Tibial nerve (tissue), 4 donors: ENCODE measurements around the gene PCDH12.

Experiments
- CTCF ChIP-seq, 5 experiments: fragments of 200-600 bp in 3 of 5; fragments of 450-650 bp in 2 of 5; sonication (generic) in 3 of 5; IDR thresholded peaks; one replicate each; pipeline ENCODE4 v1.5.1; 2016 to 2019; ENCODE audit warnings: antibody characterized with exemption in 5 of 5, mild to moderate bottlenecking in 3 of 5, moderate library complexity in 2 of 5
- EP300 ChIP-seq, 2 donors: sonication (generic); formaldehyde crosslinking; IDR thresholded peaks; one replicate each; pipeline ENCODE4 v1.6.1; 2017; ENCODE audit warnings: antibody characterized with exemption in 2 of 2, mild to moderate bottlenecking in 1 of 2
- POLR2A ChIP-seq, 2 donors: fragments of 450-650 bp; IDR thresholded peaks; one replicate each; pipeline ENCODE4 v1.6.1; 2017; ENCODE audit warnings: antibody characterized with exemption in 2 of 2, mild to moderate bottlenecking in 2 of 2, moderate library complexity in 2 of 2

DNA sequence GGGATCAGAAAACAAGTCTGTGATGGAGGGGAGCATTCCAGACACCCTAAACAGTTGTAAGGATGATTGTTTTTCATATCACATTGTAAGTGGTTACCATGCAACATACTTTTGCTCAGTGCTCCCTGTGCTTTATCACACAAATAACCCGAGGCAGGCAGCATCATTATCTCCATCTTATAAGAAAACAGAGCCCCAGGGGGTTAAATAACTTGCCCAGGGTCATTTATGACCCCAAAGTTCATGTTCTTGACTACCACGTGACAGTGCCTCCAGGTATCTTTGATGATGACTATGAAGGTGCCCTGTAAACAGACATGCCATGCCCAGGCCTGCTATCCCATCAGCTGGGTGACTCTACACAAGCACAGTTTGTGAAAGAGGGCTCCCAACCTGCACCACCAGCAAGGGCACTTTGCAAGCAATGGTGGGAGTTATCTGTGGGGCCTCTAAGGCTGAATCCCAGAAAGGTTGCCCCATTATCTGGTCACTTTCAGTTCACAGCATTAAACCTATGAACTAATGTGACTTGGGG is 45.3 kb upstream of the PCDH12 start:
- no peak for TF ChIP-seq CTCF (IDR thresholded peaks at IDR 0.05)
- TF ChIP-seq POLR2A (IDR thresholded peaks at IDR 0.05) = no peak
- no peak for TF ChIP-seq EP300 (IDR thresholded peaks at IDR 0.05)
